Fibroblast of villous mesenchyme (primary cell): ENCODE data around the gene ENPP6. TPM values are rescaled to one million over a fixed set of nuclear protein-coding genes. Genes with fewer than 3 reads are reported as not detected.

Experiments
- DNase-seq: peaks from one replicate; pipeline ENCODE4 v3.0.0-alpha.2; 2010; ENCODE audit warnings: low read depth
- H3K4me3 ChIP-seq: 2 replicates; pipeline ENCODE4 v1.5.1; 2011; ENCODE audit warnings: low read depth, mild to moderate bottlenecking, low read length
- CTCF ChIP-seq: IDR thresholded peaks from 2 replicates; pipeline ENCODE4 v1.5.1; 2012; ENCODE audit warnings: low read depth, mild to moderate bottlenecking, low read length; ENCODE audit not compliant: insufficient read depth
- total RNA-seq: library from RNA; depleted of rRNA; stranded (reverse); fragments of >200 nt; gene quantifications from 2 replicates; pipeline ENCODE4 v1.2.3, GENCODE V29; 2012

ENPP6 gene
- total RNA-seq, 1 donor, result not detected

GRCh38 chr4:184153781-184154180, 63.9 kb downstream of the ENPP6 start:
- DNase-seq, result no peak
- TF ChIP-seq CTCF, result no peak

GRCh38 chr4:184151988-184152485, 65.6 kb downstream of the ENPP6 start:
- H3K4me3 ChIP-seq, result no peak overlapping the region
- DNase-seq, result no peak
- TF ChIP-seq CTCF, result no peak

More at GRCh38 chr4:184153781-184154180, 63.9 kb downstream of the ENPP6 start:
- H3K4me3 ChIP-seq, result no peak overlapping the region

- no peak for TF ChIP-seq CTCF
- no peak overlapping the region for H3K4me3 ChIP-seq
- no peak for DNase-seq
Observed at GRCh38 chr4:184150102-184150839, 67.4 kb downstream of the ENPP6 start.

- no peak for TF ChIP-seq CTCF
- DNase-seq, result no peak
- H3K4me3 ChIP-seq, result no peak overlapping the region
Observed at GRCh38 chr4:184148738-184149637, 68.7 kb downstream of the ENPP6 start.

- H3K4me3 ChIP-seq, result no peak overlapping the region
- DNase-seq, result peak; percentile 14
- no peak for TF ChIP-seq CTCF
Observed at GRCh38 chr4:184147858-184148737, 69.6 kb downstream of the ENPP6 start.

- no peak overlapping the region for H3K4me3 ChIP-seq
- DNase-seq, result no peak
- TF ChIP-seq CTCF, result no peak
Observed at GRCh38 chr4:184146951-184147350, 70.7 kb downstream of the ENPP6 start.
